ENCODE results near the gene FBXL7. TPM values are rescaled to one million over a fixed set of nuclear protein-coding genes. Genes with fewer than 3 reads are reported as not detected.

The FBXL7 gene
- total and polyA plus RNA-seq, 4 donors = 1.9 to 15.5 (median 6.6) TPM

GRCh38 chr5:15852217-15852616 is 352.2 kb downstream of the FBXL7 start:
- no peak for TF ChIP-seq CTCF (IDR thresholded peaks at IDR 0.05; ENCODE audit: control extremely low read depth, extremely low read depth)
- Histone ChIP-seq H3K27ac (ENCODE audit: low read depth in 1 of 2, low read length in 1 of 2) (no peak overlapping the region), H3K27me3 (ENCODE audit: control insufficient read depth in 3 of 3, insufficient read depth in 3 of 3, low read length in 2 of 3) (no peaks in the 10 kb centered on the region), H3K9me3 (ENCODE audit: control insufficient read depth in 4 of 4, insufficient read depth in 3 of 4, low read length in 3 of 4) (peaks cover 0 to 2% (median 0%) of the 10 kb centered on the region in 4 donors), H3K36me3 (ENCODE audit: control insufficient read depth in 4 of 4, insufficient read depth in 4 of 4, low read length in 4 of 4) (no peaks in the 10 kb centered on the region), H3K4me3 (no peak overlapping the region), H3K9ac (ENCODE audit: insufficient read depth in 1 of 2, low read length in 2 of 2) (no peak overlapping the region), H3K4me1 (ENCODE audit: control insufficient read depth in 5 of 5, insufficient read depth in 5 of 5, low read length in 5 of 5) (peaks cover 2 to 37% (median 17%) of the 10 kb centered on the region in 5 donors)
- DNase-seq (no peak), ATAC-seq (ENCODE audit: insufficient read depth, low FRiP score) (no peak)
- 59 to 68% methylated on average over 3 of the region's 3 CpGs for WGBS, 2 donors

- H3K9me3 ChIP-seq (ENCODE audit: control insufficient read depth in 4 of 4, insufficient read depth in 3 of 4, low read length in 3 of 4) = peaks cover 0 to 2% (median 0%) of the 10 kb centered on the region in 4 donors
- DNase-seq (no peak), ATAC-seq (ENCODE audit: insufficient read depth, low FRiP score) (no peak)
- no peaks in the 10 kb centered on the region for H3K27me3 ChIP-seq (ENCODE audit: control insufficient read depth in 3 of 3, insufficient read depth in 3 of 3, low read length in 2 of 3)
- 99 to 100% methylated on average over 1 of the region's 1 CpG for WGBS, 2 donors
- H3K36me3 ChIP-seq (ENCODE audit: control insufficient read depth in 4 of 4, insufficient read depth in 4 of 4, low read length in 4 of 4) = no peaks in the 10 kb centered on the region
- TF ChIP-seq CTCF (IDR thresholded peaks at IDR 0.05; ENCODE audit: control extremely low read depth, extremely low read depth) = no peak
- H3K9ac ChIP-seq (ENCODE audit: insufficient read depth in 1 of 2, low read length in 2 of 2) = no peak overlapping the region
- H3K27ac ChIP-seq (ENCODE audit: low read depth in 1 of 2, low read length in 1 of 2) = no peak overlapping the region
- peaks cover 2 to 39% (median 17%) of the 10 kb centered on the region in 5 donors for H3K4me1 ChIP-seq (ENCODE audit: control insufficient read depth in 5 of 5, insufficient read depth in 5 of 5, low read length in 5 of 5)
- no peak overlapping the region for H3K4me3 ChIP-seq
These were observed 353.0 kb downstream of the FBXL7 start for GRCh38 chr5:15852949-15853348.

- DNase-seq (no peak), ATAC-seq (ENCODE audit: insufficient read depth, low FRiP score) (no peak)
- Histone ChIP-seq H3K27me3 (ENCODE audit: control insufficient read depth in 3 of 3, insufficient read depth in 3 of 3, low read length in 2 of 3) (no peaks in the 10 kb centered on the region), H3K4me3 (no peak overlapping the region), H3K9me3 (ENCODE audit: control insufficient read depth in 4 of 4, insufficient read depth in 3 of 4, low read length in 3 of 4) (peaks cover 0 to 4% (median under 1%) of the 10 kb centered on the region in 4 donors), H3K9ac (ENCODE audit: insufficient read depth in 1 of 2, low read length in 2 of 2) (no peak overlapping the region), H3K27ac (ENCODE audit: low read depth in 1 of 2, low read length in 1 of 2) (no peak overlapping the region), H3K36me3 (ENCODE audit: control insufficient read depth in 4 of 4, insufficient read depth in 4 of 4, low read length in 4 of 4) (no peaks in the 10 kb centered on the region), H3K4me1 (ENCODE audit: control insufficient read depth in 5 of 5, insufficient read depth in 5 of 5, low read length in 5 of 5) (peaks cover 0 to 15% (median 5%) of the 10 kb centered on the region in 5 donors)
- no peak for TF ChIP-seq CTCF (IDR thresholded peaks at IDR 0.05; ENCODE audit: control extremely low read depth, extremely low read depth)
- 69 to 93% methylated on average over 1 of the region's 1 CpG for WGBS, 2 donors
These were observed 358.3 kb downstream of the FBXL7 start for GRCh38 chr5:15858326-15858725.
